Esophagus squamous epithelium (tissue), 5 donors: ENCODE results near the gene SCYGR3. TPM values are rescaled to one million over a fixed set of nuclear protein-coding genes. Genes with fewer than 3 reads are reported as not detected.

Source experiments
- DNase-seq: peaks from one replicate; lab custom pipeline; 2025; lab: John Stamatoyannopoulos, UW
- H3K27ac ChIP-seq, 4 donors: fragments of 200-600 bp; sonication (generic); one replicate each; pipeline ENCODE4 v1.5.1; 2016 to 2019; ENCODE audit warnings: mild to moderate bottlenecking in 1 of 4
- H3K27me3 ChIP-seq, 4 donors: fragments of 200-600 bp; sonication (generic); 1 replicate in 3 of 4; 2 replicates in 1 of 4; pipeline versions ENCODE4 v1.5.1 to v1.6.0; 2017 to 2021; ENCODE audit warnings: antibody characterized with exemption in 1 of 4
- H3K36me3 ChIP-seq, 3 donors: fragments of 200-600 bp; sonication (generic); one replicate each; pipeline ENCODE4 v1.5.1; 2016 to 2019
- H3K4me1 ChIP-seq, 3 donors: fragments of 200-600 bp; sonication (generic); one replicate each; pipeline ENCODE4 v1.5.1; 2017 to 2019
- H3K4me3 ChIP-seq, 4 donors: fragments of 200-600 bp; sonication (generic); 1 replicate in 3 of 4; 2 replicates in 1 of 4; pipeline ENCODE4 v1.5.1; 2016 to 2019; ENCODE audit warnings: mild to moderate bottlenecking in 2 of 4, moderate library complexity in 1 of 4
- H3K9me3 ChIP-seq, 3 donors: fragments of 200-600 bp; sonication (generic); one replicate each; pipeline ENCODE4 v1.5.1; 2016 to 2019
- POLR2A ChIP-seq, 4 donors: fragments of 450-650 bp; IDR thresholded peaks; one replicate each; pipeline ENCODE4 v1.6.1; 2017; ENCODE audit warnings: antibody characterized with exemption in 4 of 4, mild to moderate bottlenecking in 4 of 4, moderate library complexity in 3 of 4
- WGBS, 2 donors: methylation state at CpG; one replicate each; pipeline ENCODE4 v1.1.5; 2018; 5-methylcytosine and 5-hydroxymethylcytosine counted together
- intact Hi-C: fragments of 100-400 bp; cut with DNase I; formaldehyde crosslinking; loops from one replicate; pipeline ENCODE4 v1.15.0; 2022
- total RNA-seq, 4 donors: library from RNA; depleted of rRNA; stranded (reverse); fragments of >200 nt; gene quantifications; one replicate each; pipeline ENCODE4 v1.1.0, GENCODE V29; 2016
- TF ChIP-seq, protein P1 (sequence below), 6 experiments: fragments of 450-650 bp in 4 of 6; fragments of 200-600 bp in 2 of 6; sonication (generic) in 2 of 6; IDR thresholded peaks; one replicate each; pipeline ENCODE4 v1.5.1; 2016 to 2019; ENCODE audit warnings: antibody characterized with exemption in 6 of 6, mild to moderate bottlenecking in 4 of 6, moderate library complexity in 4 of 6
- donor health status: DM: yes; HTN: yes; CAD: no.

Gene SCYGR3
- total RNA-seq, 4 donors from 2014 or later: not detected

GRCh38 chr2:227625420-227625819 is 10.8 kb upstream of the SCYGR3 start:
- Histone ChIP-seq H3K27ac (no peak overlapping the region), H3K9me3 (no peaks in the 10 kb centered on the region), H3K27me3 (peaks cover 0 to 5% (median 0%) of the 10 kb centered on the region in 4 donors), H3K36me3 (no peaks in the 10 kb centered on the region), H3K4me3 (no peak overlapping the region), H3K4me1 (no peaks in the 10 kb centered on the region)
- no peak for DNase-seq
- TF ChIP-seq, protein P1, sequence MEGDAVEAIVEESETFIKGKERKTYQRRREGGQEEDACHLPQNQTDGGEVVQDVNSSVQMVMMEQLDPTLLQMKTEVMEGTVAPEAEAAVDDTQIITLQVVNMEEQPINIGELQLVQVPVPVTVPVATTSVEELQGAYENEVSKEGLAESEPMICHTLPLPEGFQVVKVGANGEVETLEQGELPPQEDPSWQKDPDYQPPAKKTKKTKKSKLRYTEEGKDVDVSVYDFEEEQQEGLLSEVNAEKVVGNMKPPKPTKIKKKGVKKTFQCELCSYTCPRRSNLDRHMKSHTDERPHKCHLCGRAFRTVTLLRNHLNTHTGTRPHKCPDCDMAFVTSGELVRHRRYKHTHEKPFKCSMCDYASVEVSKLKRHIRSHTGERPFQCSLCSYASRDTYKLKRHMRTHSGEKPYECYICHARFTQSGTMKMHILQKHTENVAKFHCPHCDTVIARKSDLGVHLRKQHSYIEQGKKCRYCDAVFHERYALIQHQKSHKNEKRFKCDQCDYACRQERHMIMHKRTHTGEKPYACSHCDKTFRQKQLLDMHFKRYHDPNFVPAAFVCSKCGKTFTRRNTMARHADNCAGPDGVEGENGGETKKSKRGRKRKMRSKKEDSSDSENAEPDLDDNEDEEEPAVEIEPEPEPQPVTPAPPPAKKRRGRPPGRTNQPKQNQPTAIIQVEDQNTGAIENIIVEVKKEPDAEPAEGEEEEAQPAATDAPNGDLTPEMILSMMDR (IDR thresholded peaks at IDR 0.05): no peak
- no peak for TF ChIP-seq POLR2A (IDR thresholded peaks at IDR 0.05)
- intact Hi-C loops: no loop called here
- 38 to 48% methylated on average over 2 of the region's 2 CpGs for WGBS, 2 donors

GRCh38 chr2:227623226-227623625 is 8.6 kb upstream of the SCYGR3 start:
- Histone ChIP-seq H3K27ac (no peak overlapping the region), H3K4me1 (no peaks in the 10 kb centered on the region), H3K27me3 (no peaks in the 10 kb centered on the region), H3K36me3 (no peaks in the 10 kb centered on the region), H3K4me3 (no peak overlapping the region), H3K9me3 (no peaks in the 10 kb centered on the region)
- no peak for TF ChIP-seq POLR2A (IDR thresholded peaks at IDR 0.05)
- TF ChIP-seq, protein P1 (IDR thresholded peaks at IDR 0.05): no peak
- no peak for DNase-seq
- intact Hi-C loops: no loop called here

- intact Hi-C loops: no loop called here
- 67 to 79% methylated on average over 11 to 15 of the region's 20 CpGs for WGBS, 2 donors
- no peaks in the 10 kb centered on the region for H3K4me1 ChIP-seq
- H3K9me3 ChIP-seq: no peaks in the 10 kb centered on the region
- H3K27me3 ChIP-seq: peaks cover 0 to 9% (median 0%) of the 10 kb centered on the region in 4 donors
- no peak within 1 kb of the TSS for H3K27ac ChIP-seq
- no peaks in the 10 kb centered on the region for H3K36me3 ChIP-seq
- no peak for TF ChIP-seq POLR2A (IDR thresholded peaks at IDR 0.05)
- TF ChIP-seq, protein P1 (IDR thresholded peaks at IDR 0.05): no peak
- H3K4me3 ChIP-seq: no peak within 1 kb of the TSS
- no peak for DNase-seq
These were observed 2.9 kb upstream of the SCYGR3 start, which contains the start of gene SCYGR4 for GRCh38 chr2:227617316-227618230. SCYGR4 (plus strand) TSS chr2:227617498; CDS start chr2:227617498, 0 bp downstream.

DNA sequence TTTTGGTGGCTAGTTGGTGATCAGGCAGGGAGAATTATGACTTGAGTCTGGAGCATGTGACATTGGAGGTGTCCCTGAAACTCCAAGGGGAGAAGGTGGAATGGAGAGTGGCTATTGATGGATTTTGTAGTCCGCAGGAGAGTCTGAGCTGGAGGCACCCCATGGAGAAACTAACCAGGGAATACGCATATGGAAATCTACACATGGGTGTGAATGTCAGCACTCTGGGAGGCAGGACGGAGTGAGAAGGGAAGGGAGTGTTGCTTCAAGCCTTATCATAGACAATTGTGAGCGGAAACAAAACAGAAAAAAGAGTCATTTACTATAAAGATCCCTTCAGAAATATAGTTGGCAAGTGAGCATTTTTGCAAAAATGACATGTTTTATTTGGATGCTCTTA is 2.0 kb upstream of the SCYGR3 start:
- TF ChIP-seq, protein P1 (IDR thresholded peaks at IDR 0.05): no peak
- no peak for TF ChIP-seq POLR2A (IDR thresholded peaks at IDR 0.05)
- Histone ChIP-seq H3K27ac (no peak overlapping the region), H3K4me3 (no peak overlapping the region), H3K4me1 (no peaks in the 10 kb centered on the region), H3K9me3 (no peaks in the 10 kb centered on the region), H3K27me3 (peaks cover 0 to 13% (median 0%) of the 10 kb centered on the region in 4 donors), H3K36me3 (no peaks in the 10 kb centered on the region)
- DNase-seq: no peak
- WGBS, 2 donors: 59 to 60% methylated on average over 4 of the region's 4 CpGs
- intact Hi-C loops: no loop called here

DNA sequence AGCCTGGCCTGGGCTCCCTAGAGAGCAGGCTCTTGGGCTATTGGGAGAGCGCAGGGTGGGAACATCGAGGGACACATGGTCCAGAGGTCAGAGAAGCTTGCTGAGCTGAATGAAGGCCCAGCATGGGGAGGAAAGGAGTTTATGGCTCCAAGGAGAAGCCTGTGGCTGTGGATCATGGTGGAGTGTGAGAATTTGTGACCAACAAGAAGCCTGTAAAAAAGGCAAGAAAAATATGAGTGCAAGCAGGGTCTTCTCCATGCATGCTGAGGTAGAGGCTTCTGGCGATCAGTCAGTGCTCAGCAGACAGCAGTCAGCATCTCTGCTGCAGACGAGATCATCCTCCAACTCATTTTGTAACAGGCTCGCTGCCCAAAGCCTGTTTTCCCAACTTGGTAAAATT is 1.3 kb upstream of the SCYGR3 start:
- Histone ChIP-seq H3K27me3 (peaks cover 0 to 14% (median 0%) of the 10 kb centered on the region in 4 donors), H3K9me3 (no peaks in the 10 kb centered on the region), H3K4me3 (no peak overlapping the region), H3K27ac (no peak overlapping the region), H3K36me3 (no peaks in the 10 kb centered on the region), H3K4me1 (no peaks in the 10 kb centered on the region)
- 59 to 75% methylated on average over 5 of the region's 5 CpGs for WGBS, 2 donors
- no peak for TF ChIP-seq POLR2A (IDR thresholded peaks at IDR 0.05)
- TF ChIP-seq, protein P1 (IDR thresholded peaks at IDR 0.05): no peak
- intact Hi-C loops: no loop called here
- DNase-seq: no peak
